Esophagus (tissue), 2 donors: ENCODE data around the gene PLA2R1. TPM values are rescaled to one million over a fixed set of nuclear protein-coding genes. Genes with fewer than 3 reads are reported as not detected.

Experiments
- H3K27ac ChIP-seq, 2 donors: one replicate each; pipeline ENCODE4 v1.5.1; 2013; ENCODE audit warnings: low read depth in 2 of 2, mild to moderate bottlenecking in 2 of 2, inconsistent platforms in 1 of 2, low read length in 1 of 2, moderate library complexity in 1 of 2
- H3K27me3 ChIP-seq, 2 donors: one replicate each; pipeline ENCODE4 v1.6.1; 2013; ENCODE audit warnings: low read length in 2 of 2, control low read depth in 1 of 2, mild to moderate bottlenecking in 1 of 2; ENCODE audit not compliant: insufficient read depth in 2 of 2, control insufficient read depth in 1 of 2
- H3K36me3 ChIP-seq, 2 donors: one replicate each; pipeline ENCODE4 v1.6.1; 2013; ENCODE audit warnings: low read length in 1 of 2; ENCODE audit not compliant: control insufficient read depth in 2 of 2, insufficient read depth in 2 of 2
- H3K4me1 ChIP-seq, 2 donors: one replicate each; pipeline ENCODE4 v1.6.1; 2013; ENCODE audit warnings: low read length in 1 of 2; ENCODE audit not compliant: control insufficient read depth in 2 of 2, insufficient read depth in 2 of 2
- H3K4me3 ChIP-seq, 2 donors: one replicate each; pipeline ENCODE4 v1.5.1; 2013; ENCODE audit warnings: low read length in 2 of 2, mild to moderate bottlenecking in 2 of 2, low read depth in 1 of 2, moderate library complexity in 1 of 2
- H3K9me3 ChIP-seq, 2 donors: one replicate each; pipeline ENCODE4 v1.6.1; 2013; ENCODE audit warnings: mild to moderate bottlenecking in 2 of 2, low read depth in 1 of 2, low read length in 1 of 2, moderate library complexity in 1 of 2; ENCODE audit not compliant: control insufficient read depth in 2 of 2, insufficient read depth in 1 of 2
- WGBS, 2 donors: extraction: QIAGEN DNeasy Blood & Tissue Kit; methylation state at CpG; one replicate each; pipeline ENCODE4 v1.1.7; 2013; 5-methylcytosine and 5-hydroxymethylcytosine counted together
- polyA plus RNA-seq, 2 donors: library from polyadenylated mRNA; stranded (reverse); fragments of 200-250 nt; gene quantifications; one replicate each; pipeline ENCODE4 v1.2.3, GENCODE V29; 2013
- donor health status: healthy with polysubstance abuse.
- donor health status: Bipolar disorder and iron deficiency.

PLA2R1 gene
- polyA plus RNA-seq, 2 donors, result 3.8 to 6.2 TPM

DNA sequence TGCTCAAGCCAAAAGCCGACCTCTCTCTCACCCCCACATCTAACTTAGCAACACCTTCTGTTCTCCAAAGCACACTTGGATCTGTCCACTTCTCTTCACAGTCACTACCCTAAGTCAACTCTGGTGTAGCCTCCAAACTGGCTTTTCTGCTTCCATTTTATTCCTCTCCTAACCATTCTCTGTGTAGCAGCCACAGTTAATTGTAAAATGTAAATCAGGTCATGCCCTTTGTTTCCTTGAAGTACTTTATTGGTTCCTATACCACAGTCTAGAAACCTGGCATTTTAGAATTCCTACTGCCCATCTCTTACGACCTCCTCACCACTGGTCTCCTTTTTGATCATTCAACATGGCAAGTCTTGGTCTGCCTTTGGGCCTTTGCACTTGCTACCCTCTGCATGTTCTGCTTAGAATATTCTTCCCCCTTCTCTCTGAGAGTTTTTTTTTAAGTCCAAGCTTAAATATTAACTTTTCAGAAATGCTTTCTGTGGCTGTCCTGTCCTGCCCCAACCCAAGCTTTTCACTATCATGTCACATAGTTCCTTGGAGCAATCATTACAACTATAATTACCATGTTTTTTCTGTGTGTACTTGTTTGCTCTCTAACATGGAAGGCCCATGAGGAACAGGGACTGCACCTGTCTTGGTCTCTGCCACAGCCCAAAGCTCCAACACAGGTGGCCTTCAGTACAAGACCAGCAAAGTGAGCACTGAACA, 42.9 kb downstream of the PLA2R1 start:
- peaks cover 0 to 2% of the 10 kb centered on the region in 2 donors for H3K4me1 ChIP-seq
- WGBS, 2 donors, result 89 to 91% methylated on average over 2 of the region's 2 CpGs
- H3K27ac ChIP-seq, result no peak overlapping the region
- H3K36me3 ChIP-seq, result peaks cover 0 to 2% of the 10 kb centered on the region in 2 donors
- H3K4me3 ChIP-seq, result no peak overlapping the region
- H3K9me3 ChIP-seq, result no peaks in the 10 kb centered on the region
- H3K27me3 ChIP-seq, result no peaks in the 10 kb centered on the region

DNA sequence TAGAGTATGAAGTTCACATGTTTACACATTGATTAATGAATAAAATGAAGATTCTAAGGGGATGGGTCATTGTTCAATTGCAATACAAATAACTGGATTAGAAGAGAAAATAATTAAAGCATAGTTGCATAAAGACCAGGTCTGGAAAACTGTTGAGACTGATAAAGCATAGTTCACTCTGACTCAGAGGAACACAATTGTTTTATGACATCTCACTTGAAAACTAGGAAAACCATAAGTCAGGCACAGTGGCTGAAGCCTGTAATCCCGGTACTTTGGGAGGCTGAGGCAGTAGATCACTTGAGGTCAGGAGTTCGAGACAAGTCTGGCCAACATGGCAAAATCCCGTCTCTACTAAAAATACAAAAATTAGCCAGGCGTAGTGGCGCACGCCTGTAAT, 46.7 kb downstream of the PLA2R1 start:
- Histone ChIP-seq H3K4me3 (no peak overlapping the region), H3K36me3 (peaks cover 0 to 2% of the 10 kb centered on the region in 2 donors), H3K9me3 (no peaks in the 10 kb centered on the region), H3K27ac (no peak overlapping the region), H3K4me1 (no peaks in the 10 kb centered on the region), H3K27me3 (no peaks in the 10 kb centered on the region)
- 79 to 84% methylated on average over 6 of the region's 6 CpGs for WGBS, 2 donors

DNA sequence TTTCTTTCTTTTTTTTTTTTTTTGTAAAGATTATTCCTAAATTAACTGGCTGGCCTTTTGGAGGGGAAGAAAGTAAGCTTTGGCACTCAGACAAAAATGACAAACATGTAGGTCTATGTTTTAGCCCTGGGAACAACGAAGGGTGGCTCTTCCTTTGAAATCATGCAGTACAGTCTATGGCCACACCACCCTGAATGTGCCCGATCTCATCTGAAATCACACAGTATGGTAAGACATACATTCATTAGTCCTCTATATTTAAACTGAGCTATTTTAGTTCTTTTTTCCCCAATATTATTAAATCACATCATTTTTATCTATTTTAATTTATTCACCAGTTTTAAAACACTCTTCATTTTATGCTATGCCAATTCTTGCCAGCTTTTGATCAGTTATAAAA, 48.2 kb downstream of the PLA2R1 start:
- H3K4me3 ChIP-seq, result no peak overlapping the region
- no peaks in the 10 kb centered on the region for H3K9me3 ChIP-seq
- WGBS, 2 donors, result 28 to 50% methylated on average over 2 of the region's 2 CpGs
- H3K27me3 ChIP-seq, result no peaks in the 10 kb centered on the region
- H3K27ac ChIP-seq, result no peak overlapping the region
- H3K4me1 ChIP-seq, result no peaks in the 10 kb centered on the region
- H3K36me3 ChIP-seq, result no peaks in the 10 kb centered on the region

DNA sequence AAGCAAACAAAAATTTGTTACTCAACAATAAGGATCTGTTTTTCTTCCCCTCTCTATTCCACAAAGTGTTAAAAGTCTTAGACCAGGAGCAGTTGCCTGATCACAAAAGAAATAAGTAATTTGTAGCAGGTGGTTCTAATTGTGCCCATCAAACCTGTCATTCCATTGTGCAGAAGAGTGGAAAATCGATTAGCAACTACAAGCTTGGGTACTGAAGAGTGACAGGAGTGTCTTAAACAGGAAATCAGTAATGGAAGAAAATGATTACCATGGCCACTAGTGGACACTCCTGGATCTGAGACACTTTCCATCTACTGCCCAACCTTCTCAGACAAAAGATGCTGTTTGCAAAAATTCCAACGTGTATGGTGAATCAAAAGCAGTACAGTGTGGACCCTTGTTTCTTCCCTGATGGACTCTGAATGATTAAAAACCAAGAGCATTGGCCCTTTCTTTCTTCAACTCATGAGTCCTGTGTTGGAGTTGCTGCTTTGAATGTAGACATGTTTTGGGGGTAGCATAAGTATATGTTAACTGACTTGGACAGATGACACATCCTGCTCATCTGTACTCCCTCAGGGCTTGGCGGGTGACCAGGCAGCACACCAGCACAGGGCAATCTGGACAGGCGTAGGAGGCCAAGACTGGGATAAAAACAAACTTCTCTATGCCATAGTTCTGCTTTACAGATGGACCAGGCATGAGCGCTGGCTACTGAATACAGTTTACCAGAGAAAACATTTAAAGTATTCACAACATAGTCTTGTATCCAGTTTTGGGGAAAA, 51.9 kb downstream of the PLA2R1 start:
- Histone ChIP-seq H3K4me1 (no peaks in the 10 kb centered on the region), H3K27ac (no peak overlapping the region), H3K9me3 (no peaks in the 10 kb centered on the region), H3K36me3 (peaks cover 0 to 5% of the 10 kb centered on the region in 2 donors), H3K4me3 (no peak overlapping the region), H3K27me3 (no peaks in the 10 kb centered on the region)
- 67 to 74% methylated on average over 5 of the region's 5 CpGs for WGBS, 2 donors

DNA sequence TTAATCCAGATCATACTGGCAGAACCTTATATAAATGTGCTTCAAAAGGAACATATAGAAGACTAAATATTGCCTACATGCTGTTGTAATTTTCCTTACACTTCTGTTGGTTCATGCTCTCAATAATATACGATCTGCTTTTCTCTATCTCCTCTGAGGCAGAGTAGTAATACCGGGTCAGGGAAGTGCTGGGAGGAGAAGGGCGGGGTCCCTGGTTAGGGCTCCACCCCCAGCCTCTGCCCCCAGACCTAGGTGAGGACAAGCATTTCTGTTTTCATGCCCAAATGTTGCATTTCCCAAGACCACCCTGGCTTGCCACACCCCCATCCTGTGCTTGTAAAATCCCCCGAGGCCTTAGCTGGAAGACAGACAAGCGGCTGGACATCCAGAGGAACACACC, 55.3 kb downstream of the PLA2R1 start:
- Histone ChIP-seq H3K36me3 (peaks cover 0 to 9% of the 10 kb centered on the region in 2 donors), H3K27me3 (no peaks in the 10 kb centered on the region)
- WGBS, 2 donors, result 82 to 86% methylated on average over 5 of the region's 5 CpGs

GRCh38 chr2:160006475-160006874, 55.9 kb downstream of the PLA2R1 start:
- H3K36me3 ChIP-seq, result peaks cover 0 to 9% of the 10 kb centered on the region in 2 donors
- 71 to 74% methylated on average over 2 of the region's 2 CpGs for WGBS, 2 donors
- no peaks in the 10 kb centered on the region for H3K9me3 ChIP-seq
- no peaks in the 10 kb centered on the region for H3K27me3 ChIP-seq
- no peaks in the 10 kb centered on the region for H3K4me1 ChIP-seq
- H3K27ac ChIP-seq, result no peak overlapping the region
- H3K4me3 ChIP-seq, result no peak overlapping the region

More for the DNA sequence above, 55.3 kb downstream of the PLA2R1 start:
- no peaks in the 10 kb centered on the region for H3K4me1 ChIP-seq
- H3K4me3 ChIP-seq, result no peak overlapping the region
- no peak overlapping the region for H3K27ac ChIP-seq
- no peaks in the 10 kb centered on the region for H3K9me3 ChIP-seq

DNA sequence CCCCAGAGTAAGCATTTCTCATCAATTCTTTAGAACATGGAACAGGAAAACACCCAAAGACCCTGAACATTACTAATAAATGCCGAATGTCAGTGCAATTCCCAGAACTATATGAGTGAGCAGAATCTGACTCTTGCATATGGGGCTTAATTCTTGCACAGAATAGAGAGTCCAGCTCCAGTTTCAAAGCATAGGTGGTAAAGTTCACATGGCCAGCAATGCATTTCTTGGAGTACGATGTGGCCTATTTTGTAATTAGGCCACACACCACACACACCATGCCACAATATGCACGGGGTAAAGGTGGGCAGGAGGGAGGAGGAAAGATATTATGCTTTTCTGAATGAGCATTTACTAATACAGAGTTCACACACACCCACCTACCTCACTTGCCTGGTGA, 56.5 kb downstream of the PLA2R1 start:
- 85 to 87% methylated on average over 3 of the region's 3 CpGs for WGBS, 2 donors
- H3K27ac ChIP-seq, result no peak overlapping the region

GRCh38 chr2:160005476-160005875, 56.9 kb downstream of the PLA2R1 start:
- WGBS, 2 donors, result 96 to 98% methylated on average over 5 of the region's 5 CpGs
- H3K36me3 ChIP-seq, result peaks cover 0 to 9% of the 10 kb centered on the region in 2 donors
- H3K27ac ChIP-seq, result no peak overlapping the region
- H3K9me3 ChIP-seq, result no peaks in the 10 kb centered on the region
- H3K4me3 ChIP-seq, result no peak overlapping the region
- H3K4me1 ChIP-seq, result no peaks in the 10 kb centered on the region
- H3K27me3 ChIP-seq, result no peaks in the 10 kb centered on the region

More for the DNA sequence above, 56.5 kb downstream of the PLA2R1 start:
- Histone ChIP-seq H3K4me1 (no peaks in the 10 kb centered on the region), H3K27me3 (no peaks in the 10 kb centered on the region), H3K4me3 (no peak overlapping the region), H3K36me3 (peaks cover 0 to 9% of the 10 kb centered on the region in 2 donors), H3K9me3 (no peaks in the 10 kb centered on the region)

DNA sequence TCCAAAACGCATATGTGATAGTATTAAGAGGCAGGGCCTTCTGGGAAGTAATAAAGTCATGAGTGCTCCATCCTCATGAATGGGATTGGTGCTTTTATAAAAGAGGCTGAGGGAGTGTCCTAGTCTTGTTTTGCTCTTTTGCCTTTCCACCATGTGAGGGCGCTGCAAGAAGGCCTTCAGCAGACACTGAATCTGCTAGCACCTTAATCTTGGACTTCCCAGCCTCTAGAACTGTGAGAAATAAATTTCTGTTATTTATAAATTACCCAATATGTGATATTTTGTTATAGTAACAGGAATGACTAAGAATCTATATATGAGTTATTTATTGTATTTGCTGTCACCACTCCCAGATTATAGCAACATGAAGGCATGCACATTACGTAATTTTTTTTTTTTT, 63.5 kb downstream of the PLA2R1 start:
- no peaks in the 10 kb centered on the region for H3K9me3 ChIP-seq
- H3K36me3 ChIP-seq, result no peaks in the 10 kb centered on the region
- 88 to 94% methylated on average over 3 of the region's 3 CpGs for WGBS, 2 donors
- no peak overlapping the region for H3K4me3 ChIP-seq
- H3K4me1 ChIP-seq, result no peaks in the 10 kb centered on the region
- no peak overlapping the region for H3K27ac ChIP-seq
- H3K27me3 ChIP-seq, result no peaks in the 10 kb centered on the region
